Adipose tissue (tissue), 3 donors: ENCODE data around the gene FUT7. TPM values are rescaled to one million over a fixed set of nuclear protein-coding genes. Genes with fewer than 3 reads are reported as not detected.
"Not testable (repeated sequence)": the region's sequence is repeated elsewhere in the genome, so short reads cannot be mapped to it uniquely, and the experiment has no call there.

ENCODE experiments used
- H3K27ac ChIP-seq: one replicate; pipeline ENCODE4 v1.5.1; 2013; ENCODE audit warnings: low read depth, low read length
- WGBS, 3 donors: extraction: QIAGEN DNeasy Blood & Tissue Kit; methylation state at CpG; one replicate each; pipeline ENCODE4 v1.1.7; 2013; 5-methylcytosine and 5-hydroxymethylcytosine counted together
- polyA plus RNA-seq, 3 donors: library from polyadenylated mRNA; stranded (reverse); fragments of 200-250 nt; gene quantifications; one replicate each; pipeline ENCODE4 v1.2.3, GENCODE V29; 2013
- donor health status: healthy with polysubstance abuse.
- donor health status: Bipolar disorder and iron deficiency.
- donor health status: healthy.

The FUT7 gene
- polyA plus RNA-seq, 3 donors = 0.10 to 1.5 (median 1.1) TPM

- no peak overlapping the region for H3K27ac ChIP-seq
- WGBS, 3 donors = 94 to 96% (median 95%) methylated on average over 15 to 20 of the region's 20 CpGs
These were observed 18.3 kb downstream of the FUT7 start for GRCh38 chr9:137013571-137013940.

GRCh38 chr9:137012694-137013570, 19.0 kb downstream of the FUT7 start:
- no peak overlapping the region for H3K27ac ChIP-seq
- 86 to 88% (median 88%) methylated on average over 63 to 67 of the region's 67 CpGs for WGBS, 3 donors

DNA sequence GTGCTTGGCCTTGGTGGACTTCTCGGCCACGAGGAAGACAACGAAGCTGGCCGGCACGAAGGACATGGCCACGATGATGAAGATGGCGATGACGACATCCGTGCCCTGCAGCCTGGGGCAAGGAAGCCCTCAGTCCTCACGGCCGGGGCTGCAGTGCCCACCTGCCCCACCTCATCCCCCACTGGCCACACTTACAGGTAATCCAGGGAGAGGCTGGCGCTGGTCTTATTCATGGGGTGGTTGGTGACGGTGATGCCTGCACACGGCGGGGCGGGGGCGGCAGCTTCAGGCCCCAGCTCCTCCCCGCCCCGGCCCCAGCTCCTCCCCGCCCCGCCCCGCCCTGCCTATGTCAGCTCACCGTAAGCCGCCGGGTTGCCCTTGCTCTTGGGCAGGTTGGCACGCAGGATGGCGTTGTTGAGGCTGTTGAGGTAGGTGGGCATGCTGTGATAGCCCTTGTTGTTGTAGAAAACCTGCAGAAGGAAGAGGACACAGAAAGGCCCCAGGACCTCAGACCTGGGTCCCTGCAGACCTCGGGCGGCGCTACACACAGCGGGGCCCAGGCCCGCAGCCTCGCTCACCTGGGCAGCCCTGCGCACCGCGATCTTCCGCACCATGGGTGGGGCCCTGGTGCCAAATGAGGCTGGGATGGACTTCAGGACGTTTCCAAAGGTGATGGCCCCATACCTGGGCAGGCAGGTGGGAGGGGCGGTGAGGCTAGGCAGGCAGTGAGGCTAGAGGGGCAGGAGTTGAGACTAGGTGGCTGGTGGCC, 19.8 kb downstream of the FUT7 start:
- WGBS, 3 donors = 93 to 95% (median 95%) methylated on average over 26 to 39 of the region's 39 CpGs

GRCh38 chr9:137011156-137011555, 20.7 kb downstream of the FUT7 start:
- no peak overlapping the region for H3K27ac ChIP-seq
- WGBS, 3 donors = 94 to 97% (median 96%) methylated on average over 24 of the region's 24 CpGs

More for the DNA sequence above, 19.8 kb downstream of the FUT7 start:
- no peak overlapping the region for H3K27ac ChIP-seq

- WGBS, 3 donors = 93 to 97% (median 95%) methylated on average over 45 to 49 of the region's 49 CpGs
- no peak overlapping the region for H3K27ac ChIP-seq
These were observed 21.8 kb downstream of the FUT7 start for GRCh38 chr9:137009938-137010732.

DNA sequence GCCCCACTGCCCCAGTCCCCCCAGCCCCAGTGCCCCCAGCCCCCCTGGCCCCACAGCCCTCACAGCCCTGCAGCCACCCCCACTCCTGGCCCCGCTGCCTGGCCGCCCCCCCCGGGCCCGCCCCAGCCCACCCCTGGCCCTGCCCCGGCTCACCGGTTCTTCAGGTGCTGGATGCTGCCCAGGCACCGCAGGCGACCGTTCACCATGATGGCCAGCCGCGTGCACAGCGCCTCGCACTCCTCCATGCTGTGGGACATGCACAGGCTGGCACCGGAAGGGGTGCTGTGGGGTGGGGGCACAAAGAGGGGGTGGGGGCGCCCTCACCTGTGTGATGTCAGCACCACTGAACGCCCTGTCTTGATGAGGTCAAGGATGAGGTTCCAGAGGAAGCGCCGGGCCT, 22.7 kb downstream of the FUT7 start:
- 88 to 93% (median 91%) methylated on average over 12 to 18 of the region's 18 CpGs for WGBS, 3 donors
- no peak overlapping the region for H3K27ac ChIP-seq

- H3K27ac ChIP-seq = no peak overlapping the region
- 84 to 89% (median 87%) methylated on average over 21 to 22 of the region's 22 CpGs for WGBS, 3 donors
These were observed 23.6 kb downstream of the FUT7 start for GRCh38 chr9:137008312-137008711.

- WGBS, 3 donors = 86 to 93% (median 92%) methylated on average over 11 to 13 of the region's 13 CpGs
- H3K27ac ChIP-seq = no peak overlapping the region
These were observed 24.0 kb downstream of the FUT7 start for GRCh38 chr9:137007816-137008270.

- WGBS, 3 donors = 72 to 82% (median 81%) methylated on average over 28 to 30 of the region's 30 CpGs
- no peak overlapping the region for H3K27ac ChIP-seq
These were observed 24.6 kb downstream of the FUT7 start for GRCh38 chr9:137007108-137007815.

- H3K27ac ChIP-seq = no peak overlapping the region
- WGBS, 3 donors = 50 to 91% (median 53%) methylated on average over 24 of the region's 24 CpGs
These were observed 25.5 kb downstream of the FUT7 start for GRCh38 chr9:137006116-137007003.

DNA sequence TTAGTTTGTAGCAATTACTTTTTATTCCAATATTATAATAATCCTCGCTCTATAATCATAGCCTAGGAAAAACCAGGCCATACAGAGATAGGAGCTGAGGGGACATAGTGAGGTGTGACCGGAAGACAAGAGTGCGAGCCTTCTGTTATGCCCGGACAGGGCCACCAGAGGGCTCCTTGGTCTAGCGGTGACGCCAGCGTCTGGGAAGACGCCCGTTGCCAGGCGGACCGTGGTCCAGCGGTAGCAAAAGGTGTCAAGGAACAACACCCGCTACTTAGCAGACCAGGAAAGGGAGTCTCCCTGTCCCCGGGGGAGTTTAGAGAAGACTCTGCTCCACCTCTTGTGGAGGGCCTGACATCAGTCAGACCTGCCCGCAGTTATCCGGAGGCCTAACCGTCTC, 27.6 kb downstream of the FUT7 start:
- 37 to 46% (median 46%) methylated on average over 16 to 17 of the region's 17 CpGs for WGBS, 3 donors
- not testable (repeated sequence) for H3K27ac ChIP-seq

DNA sequence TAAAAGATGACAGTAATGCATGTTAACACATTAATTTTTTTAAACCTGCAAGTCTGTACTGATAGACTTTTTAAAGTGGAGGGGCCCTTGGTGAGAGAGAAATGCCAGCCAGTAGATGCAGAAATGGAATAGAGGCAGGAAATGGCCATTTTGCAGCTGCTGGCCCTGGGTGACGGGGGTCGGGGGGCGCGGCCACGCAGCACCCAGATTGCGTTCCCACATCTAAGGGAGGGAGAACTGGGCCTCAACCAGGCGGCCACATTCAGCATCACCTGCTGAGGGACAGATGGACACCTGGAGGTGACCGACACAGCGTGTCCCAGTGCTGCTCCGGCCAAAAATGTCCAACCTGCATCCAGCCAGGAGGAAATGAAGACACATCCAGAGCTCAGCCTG, 29.2 kb downstream of the FUT7 start:
- no peak overlapping the region for H3K27ac ChIP-seq
- 77 to 89% (median 86%) methylated on average over 10 of the region's 10 CpGs for WGBS, 3 donors

- WGBS, 3 donors = 83 to 90% (median 89%) methylated on average over 19 to 20 of the region's 20 CpGs
- H3K27ac ChIP-seq = no peak overlapping the region
These were observed 29.8 kb downstream of the FUT7 start for GRCh38 chr9:137001857-137002645.

DNA sequence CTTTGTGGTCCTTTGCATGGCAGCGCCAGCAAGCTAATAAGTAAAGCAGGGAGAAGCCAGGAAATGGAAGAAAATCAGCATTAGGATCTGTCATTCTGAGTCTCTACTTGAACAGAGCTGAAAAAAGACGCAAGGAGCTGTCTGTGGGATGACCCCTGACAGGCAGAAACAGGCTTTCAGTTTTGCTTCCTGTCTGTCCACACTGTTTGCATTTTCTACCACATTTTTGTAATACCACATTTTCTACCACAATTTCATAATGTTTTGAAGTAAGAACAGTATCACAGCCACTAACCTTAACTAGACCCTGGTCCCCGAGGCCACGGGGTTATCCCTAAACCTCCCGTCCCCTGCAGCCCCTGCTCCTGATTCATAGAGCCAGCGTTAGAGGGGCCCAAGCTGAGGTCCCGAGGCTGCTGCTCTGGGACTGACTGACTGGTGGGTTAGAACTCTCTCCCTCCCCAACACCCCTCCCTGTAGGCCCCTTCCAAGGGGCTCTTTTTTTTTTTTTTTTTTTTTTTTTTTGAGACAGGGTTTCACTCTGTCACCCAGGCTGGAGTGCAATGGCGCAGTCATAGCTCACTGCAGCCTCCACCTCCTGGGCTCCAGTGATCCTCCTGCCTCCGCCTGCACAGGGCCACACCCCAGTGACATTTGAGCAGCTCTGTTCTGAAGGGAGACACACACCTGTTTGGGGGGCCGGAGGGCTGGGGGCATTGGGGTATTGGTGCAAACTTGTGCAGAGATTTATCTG, 31.5 kb downstream of the FUT7 start:
- H3K27ac ChIP-seq = no peak overlapping the region
- WGBS, 3 donors = 50 to 68% (median 53%) methylated on average over 10 of the region's 10 CpGs

DNA sequence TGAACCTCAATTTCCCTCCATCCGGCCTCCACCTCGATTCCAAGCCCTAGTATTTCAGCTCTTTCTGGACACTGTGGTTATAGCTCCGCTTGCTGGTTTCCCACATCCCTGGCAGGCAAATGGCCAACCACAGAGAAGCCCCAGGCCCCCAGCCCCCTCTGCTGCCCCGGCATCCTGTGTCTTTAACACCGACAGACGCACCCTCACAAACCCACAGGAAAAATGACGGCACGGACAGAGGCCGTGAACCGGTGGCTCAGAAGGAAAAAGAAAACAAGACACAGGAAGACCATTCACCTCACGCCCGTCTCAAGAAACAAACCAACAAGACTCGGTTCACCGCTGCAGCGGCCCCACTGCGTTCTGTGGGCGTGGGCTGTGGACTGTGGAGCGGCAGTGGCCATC, 34.1 kb downstream of the FUT7 start:
- 43 to 64% (median 47%) methylated on average over 18 of the region's 18 CpGs for WGBS, 3 donors
- no peak overlapping the region for H3K27ac ChIP-seq

DNA sequence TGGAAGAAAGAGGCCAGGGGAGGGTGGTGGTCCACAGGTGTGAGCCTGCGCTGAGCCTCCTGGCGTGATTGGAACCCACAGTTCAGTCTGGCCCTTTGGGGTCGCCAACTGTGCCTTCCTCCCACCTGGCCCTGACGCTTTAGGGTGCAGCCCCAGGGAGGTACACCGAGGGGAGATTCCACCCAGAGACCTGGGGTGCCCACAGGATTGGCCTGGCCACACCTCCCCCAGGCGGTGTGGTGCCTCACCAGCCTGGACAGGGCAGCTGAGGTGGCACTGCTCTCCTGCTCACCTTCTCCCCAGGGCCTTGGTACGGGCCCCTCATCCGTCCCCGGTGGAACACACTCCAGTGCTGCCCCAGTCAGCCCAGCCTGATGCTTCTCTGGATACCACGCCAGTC, 34.5 kb downstream of the FUT7 start:
- 71 to 88% (median 80%) methylated on average over 9 to 10 of the region's 10 CpGs for WGBS, 3 donors
- no peak overlapping the region for H3K27ac ChIP-seq
